Activated CD4-positive, alpha-beta T cell treated with anti-CD3 and anti-CD28 coated beads, Interleukin-2, amount 50 U/mL, for 1 hour (primary cell): ENCODE measurements around the gene PTP4A2.

Experiments used
- DNase-seq: peaks from one replicate; pipeline ENCODE4 v3.0.0-alpha.2; 2020

PTP4A2 gene

GRCh38 chr1:31938184-31938975, at the start of gene PTP4A2:
Gene PTP4A2 (minus strand): TSS chr1:31938368. CDS start chr1:31919065, 19,303 bp downstream.
- peak; percentile 75 for DNase-seq

GRCh38 chr1:31987135-31987619, 49.0 kb upstream of the PTP4A2 start:
- no peak for DNase-seq

GRCh38 chr1:31985430-31985829, 47.3 kb upstream of the PTP4A2 start:
- DNase-seq: no peak

- peak; percentile 34 for DNase-seq
Observed at GRCh38 chr1:31984419-31985347, 46.5 kb upstream of the PTP4A2 start.

GRCh38 chr1:31981972-31982371, 43.8 kb upstream of the PTP4A2 start:
- peak; percentile 7 for DNase-seq

- no peak for DNase-seq
Observed at GRCh38 chr1:31981456-31981839, 43.3 kb upstream of the PTP4A2 start.

- DNase-seq: no peak
Observed at GRCh38 chr1:31980835-31981455, 42.8 kb upstream of the PTP4A2 start.

- DNase-seq: no peak
Observed at GRCh38 chr1:31978843-31979400, 40.8 kb upstream of the PTP4A2 start.

GRCh38 chr1:31977385-31978131, 39.4 kb upstream of the PTP4A2 start:
- no peak for DNase-seq

GRCh38 chr1:31976401-31976800, 38.2 kb upstream of the PTP4A2 start:
- no peak for DNase-seq

- DNase-seq: no peak
Observed at GRCh38 chr1:31970873-31971272, 32.7 kb upstream of the PTP4A2 start.

- no peak for DNase-seq
Observed at GRCh38 chr1:31961536-31961935, 23.4 kb upstream of the PTP4A2 start.

- DNase-seq: no peak
Observed at GRCh38 chr1:31959521-31960340, 21.6 kb upstream of the PTP4A2 start.

- DNase-seq: no peak
Observed at GRCh38 chr1:31957701-31958674, 19.8 kb upstream of the PTP4A2 start.

GRCh38 chr1:31955917-31956736, 18.0 kb upstream of the PTP4A2 start:
- DNase-seq: peak; percentile 69

- DNase-seq: no peak
Observed at GRCh38 chr1:31954607-31955283, 16.6 kb upstream of the PTP4A2 start.

GRCh38 chr1:31952825-31953220, 14.7 kb upstream of the PTP4A2 start:
- no peak for DNase-seq

- no peak for DNase-seq
Observed at GRCh38 chr1:31951276-31951675, 13.1 kb upstream of the PTP4A2 start.
